Fibroblast of lung (primary cell): ENCODE measurements around the gene HECTD1. TPM values are rescaled to one million over a fixed set of nuclear protein-coding genes. Genes with fewer than 3 reads are reported as not detected.

Source experiments
- DNase-seq, 2 donors: peaks; one replicate each; pipeline versions ENCODE4 v3.0.0 to v3.0.0-alpha.2; 2010; ENCODE audit warnings: low read depth in 2 of 2
- H2AFZ ChIP-seq: 2 replicates; pipeline ENCODE4 v1.5.1; 2012; ENCODE audit warnings: low read length, control low read depth, inconsistent platforms
- H3K27ac ChIP-seq: 2 replicates; pipeline ENCODE4 v1.5.1; 2011; ENCODE audit warnings: low read length, control low read depth; ENCODE audit not compliant: insufficient read depth
- H3K27me3 ChIP-seq: 2 replicates; pipeline ENCODE4 v1.5.1; 2011; ENCODE audit warnings: mild to moderate bottlenecking, low read length; ENCODE audit not compliant: control insufficient read depth, insufficient read depth
- H3K36me3 ChIP-seq: 2 replicates; pipeline ENCODE4 v1.5.1; 2011; ENCODE audit warnings: low read length; ENCODE audit not compliant: control insufficient read depth, insufficient read depth
- H3K4me1 ChIP-seq: 2 replicates; pipeline ENCODE4 v1.5.1; 2011; ENCODE audit warnings: low read length; ENCODE audit not compliant: control insufficient read depth, insufficient read depth; ENCODE audit errors: extremely low read depth
- H3K4me2 ChIP-seq: 2 replicates; pipeline ENCODE4 v1.5.1; 2011; ENCODE audit warnings: low read length, control low read depth; ENCODE audit not compliant: insufficient read depth; ENCODE audit errors: extremely low read depth
- H3K4me3 ChIP-seq, 4 experiments: fragments of 200-600 bp in 1 of 4; sonication (generic) in 1 of 4; replicated peaks in 1 of 4; 2 replicates each; pipeline ENCODE4 v1.5.1; 2011 to 2016; ENCODE audit warnings: low read length in 4 of 4, low read depth in 3 of 4, mild to moderate bottlenecking in 3 of 4, control low read depth in 2 of 4, inconsistent platforms in 1 of 4, mixed read lengths in 1 of 4; ENCODE audit not compliant: insufficient read depth in 1 of 4; ENCODE audit errors: control extremely low read depth in 1 of 4
- H3K79me2 ChIP-seq: 2 replicates; pipeline ENCODE4 v1.5.1; 2012; ENCODE audit warnings: mild to moderate bottlenecking, low read length, inconsistent platforms; ENCODE audit not compliant: control insufficient read depth, insufficient read depth
- H3K9ac ChIP-seq: 2 replicates; pipeline ENCODE4 v1.5.1; 2011; ENCODE audit warnings: mild to moderate bottlenecking, low read length, control low read depth; ENCODE audit not compliant: insufficient read depth
- H3K9me3 ChIP-seq: 2 replicates; pipeline ENCODE4 v1.5.1; 2012; ENCODE audit warnings: low read depth, low read length; ENCODE audit not compliant: control insufficient read depth, insufficient read depth
- H4K20me1 ChIP-seq: 2 replicates; pipeline ENCODE4 v1.5.1; 2011; ENCODE audit warnings: low read length; ENCODE audit not compliant: control insufficient read depth, insufficient read depth; ENCODE audit errors: extremely low read depth
- EZH2 ChIP-seq: IDR thresholded peaks from 2 replicates; pipeline ENCODE4 v1.5.1; 2012; ENCODE audit warnings: low read length, control low read depth, mild to moderate bottlenecking; ENCODE audit errors: missing control alignments
- polyA plus RNA-seq, 2 donors: library from polyadenylated mRNA; depleted of rRNA in 1 of 2; stranded (reverse) in 1 of 2; unstranded in 1 of 2; fragments of >200 nt; gene quantifications; 2 replicates each; pipeline ENCODE4 v1.2.1, GENCODE V29; 2011 to 2012; ENCODE audit warnings: missing spikeins in 1 of 2
- total RNA-seq: library from RNA; depleted of rRNA; stranded (reverse); fragments of >200 nt; gene quantifications from 2 replicates; pipeline ENCODE4 v1.2.1, GENCODE V29; 2014
- TF ChIP-seq, protein P1 (sequence below), 2 donors: IDR thresholded peaks in 1 of 2; conservative IDR thresholded peaks in 1 of 2; 1 replicate in 1 of 2; 2 replicates in 1 of 2; pipeline ENCODE4 v1.5.1; 2011 to 2012; ENCODE audit warnings: low read length in 2 of 2, control low read depth in 1 of 2, inconsistent platforms in 1 of 2, low read depth in 1 of 2, mild to moderate bottlenecking in 1 of 2

The HECTD1 gene
- total and polyA plus RNA-seq, 2 donors (not counting 1 experiment from before 2014, with no cell fraction given), result 135 to 534 TPM

DNA sequence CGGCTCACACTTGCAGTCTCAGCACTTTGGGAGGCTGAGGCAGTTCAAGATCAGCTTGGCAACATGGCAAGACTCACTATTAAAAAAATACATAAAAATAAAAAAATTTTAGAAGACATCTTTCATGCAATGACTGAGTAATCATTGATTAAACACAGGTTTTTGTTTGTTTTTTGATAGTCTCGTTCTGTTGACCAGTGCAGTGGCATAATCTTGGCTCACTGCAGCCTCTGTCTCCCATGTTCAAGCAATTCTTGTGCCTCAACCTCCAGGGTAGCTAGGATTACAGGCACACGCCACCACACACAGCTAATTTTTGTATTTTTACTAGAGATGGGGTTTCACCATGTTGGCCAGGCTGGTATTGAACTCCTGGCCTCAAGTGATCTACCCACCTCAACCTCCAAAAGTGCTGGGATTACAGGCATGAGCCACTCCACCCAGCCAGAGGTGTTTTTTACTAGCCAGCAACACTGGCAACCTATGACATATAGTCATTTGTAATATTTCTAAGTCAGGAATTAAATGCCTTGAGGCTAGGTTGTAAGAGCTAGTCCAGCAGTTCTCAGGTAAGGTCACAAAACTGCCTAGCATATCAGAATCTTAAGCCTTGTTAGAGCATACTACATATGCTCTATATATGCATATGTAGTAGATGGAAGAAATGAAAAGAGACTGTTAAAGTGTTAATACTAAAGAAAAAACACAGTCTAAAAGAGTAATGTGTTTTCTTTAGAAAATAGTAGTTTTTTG, 27.1 kb downstream of the HECTD1 start:
- no peaks in the 10 kb centered on the region for H3K27me3 ChIP-seq
- DNase-seq, result no peak
- TF ChIP-seq, protein P1, sequence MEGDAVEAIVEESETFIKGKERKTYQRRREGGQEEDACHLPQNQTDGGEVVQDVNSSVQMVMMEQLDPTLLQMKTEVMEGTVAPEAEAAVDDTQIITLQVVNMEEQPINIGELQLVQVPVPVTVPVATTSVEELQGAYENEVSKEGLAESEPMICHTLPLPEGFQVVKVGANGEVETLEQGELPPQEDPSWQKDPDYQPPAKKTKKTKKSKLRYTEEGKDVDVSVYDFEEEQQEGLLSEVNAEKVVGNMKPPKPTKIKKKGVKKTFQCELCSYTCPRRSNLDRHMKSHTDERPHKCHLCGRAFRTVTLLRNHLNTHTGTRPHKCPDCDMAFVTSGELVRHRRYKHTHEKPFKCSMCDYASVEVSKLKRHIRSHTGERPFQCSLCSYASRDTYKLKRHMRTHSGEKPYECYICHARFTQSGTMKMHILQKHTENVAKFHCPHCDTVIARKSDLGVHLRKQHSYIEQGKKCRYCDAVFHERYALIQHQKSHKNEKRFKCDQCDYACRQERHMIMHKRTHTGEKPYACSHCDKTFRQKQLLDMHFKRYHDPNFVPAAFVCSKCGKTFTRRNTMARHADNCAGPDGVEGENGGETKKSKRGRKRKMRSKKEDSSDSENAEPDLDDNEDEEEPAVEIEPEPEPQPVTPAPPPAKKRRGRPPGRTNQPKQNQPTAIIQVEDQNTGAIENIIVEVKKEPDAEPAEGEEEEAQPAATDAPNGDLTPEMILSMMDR (conservative IDR thresholded peaks at IDR 0.05 in 1 of 2, IDR thresholded peaks at IDR 0.05 in 1 of 2; ENCODE audit: low read depth in 1 of 2, low read length in 2 of 2), result no peak
- no peak for TF ChIP-seq EZH2
- H3K9me3 ChIP-seq, result no peaks in the 10 kb centered on the region
- H2AFZ ChIP-seq, result no peak overlapping the region
- no peak overlapping the region for H3K27ac ChIP-seq
- H3K4me2 ChIP-seq, result no peak overlapping the region
- H3K4me1 ChIP-seq, result no peaks in the 10 kb centered on the region
- H3K36me3 ChIP-seq, result peaks cover 2% of the 10 kb centered on the region
- no peak overlapping the region for H3K9ac ChIP-seq
- H4K20me1 ChIP-seq, result peaks cover 1% of the 10 kb centered on the region
- H3K4me3 ChIP-seq, result no peak overlapping the region
- peaks cover 15% of the 10 kb centered on the region for H3K79me2 ChIP-seq

DNA sequence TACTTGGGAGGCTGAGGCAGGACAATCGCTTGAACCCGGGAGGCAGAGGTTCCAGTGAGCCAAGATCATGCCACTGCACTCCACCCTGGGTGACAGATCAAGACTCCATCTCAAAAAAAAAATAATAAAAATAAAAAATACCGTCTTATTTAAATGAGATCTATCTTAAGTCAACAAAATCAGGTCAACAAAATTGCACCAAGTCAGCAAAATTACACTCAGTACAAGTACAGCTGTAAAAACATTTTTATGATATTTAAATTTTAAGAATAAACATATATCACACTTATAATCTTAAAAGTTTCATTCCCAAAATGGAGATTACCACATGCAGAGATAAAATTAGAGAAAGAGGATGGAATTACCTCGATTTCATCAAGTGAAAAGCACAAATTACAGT, 33.2 kb downstream of the HECTD1 start:
- Histone ChIP-seq H3K9me3 (no peaks in the 10 kb centered on the region), H3K36me3 (peaks cover 2% of the 10 kb centered on the region), H3K27me3 (no peaks in the 10 kb centered on the region), H3K9ac (no peak overlapping the region), H4K20me1 (no peaks in the 10 kb centered on the region), H3K4me1 (peaks cover 2% of the 10 kb centered on the region), H3K27ac (no peak overlapping the region), H2AFZ (no peak overlapping the region), H3K4me2 (no peak overlapping the region), H3K79me2 (peaks cover 2% of the 10 kb centered on the region), H3K4me3 (no peak overlapping the region)
- no peak for TF ChIP-seq EZH2
- TF ChIP-seq, protein P1 (conservative IDR thresholded peaks at IDR 0.05 in 1 of 2, IDR thresholded peaks at IDR 0.05 in 1 of 2; ENCODE audit: low read depth in 1 of 2, low read length in 2 of 2), result no peak
- DNase-seq, result no peak

DNA sequence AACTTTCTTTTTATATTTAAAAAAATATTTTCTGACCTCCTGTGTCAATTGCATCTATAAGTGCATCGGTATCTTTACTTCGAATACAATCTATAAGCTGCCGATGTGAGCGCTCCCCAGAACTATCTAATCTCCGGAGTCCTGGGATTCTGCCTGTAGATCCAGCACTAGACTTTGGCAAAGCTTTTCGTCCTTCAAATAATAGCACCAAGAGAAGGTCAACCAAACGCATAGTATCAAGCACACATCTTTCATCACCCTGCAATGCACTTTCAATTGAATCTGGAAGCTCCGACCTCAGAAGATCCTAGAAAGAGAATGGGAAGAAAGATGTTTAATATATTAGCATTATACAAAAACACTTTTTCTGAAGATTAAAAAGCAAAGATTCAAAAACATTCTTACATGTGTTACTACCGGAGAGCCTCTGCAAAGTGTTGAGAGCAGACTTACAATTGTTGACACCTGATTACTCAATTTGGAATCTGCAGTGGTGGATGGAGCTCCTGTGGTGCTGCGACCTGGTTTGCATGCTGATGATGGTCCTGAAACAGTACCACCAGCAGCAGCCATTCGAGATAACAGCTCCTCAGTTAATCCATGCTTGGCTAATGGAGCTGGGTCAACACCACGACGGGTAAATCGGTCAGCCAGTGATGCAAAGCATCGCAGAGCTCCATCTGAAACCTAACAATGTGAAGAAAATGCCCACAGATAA, 34.3 kb downstream of the HECTD1 start:
- Histone ChIP-seq H4K20me1 (no peaks in the 10 kb centered on the region), H3K79me2 (peaks cover 2% of the 10 kb centered on the region), H3K4me2 (no peak overlapping the region), H2AFZ (no peak overlapping the region), H3K27me3 (no peaks in the 10 kb centered on the region), H3K36me3 (peaks cover 2% of the 10 kb centered on the region), H3K4me3 (no peak overlapping the region), H3K4me1 (peaks cover 2% of the 10 kb centered on the region), H3K9me3 (no peaks in the 10 kb centered on the region), H3K9ac (no peak overlapping the region), H3K27ac (no peak overlapping the region)
- TF ChIP-seq EZH2, result no peak
- TF ChIP-seq, protein P1 (conservative IDR thresholded peaks at IDR 0.05 in 1 of 2, IDR thresholded peaks at IDR 0.05 in 1 of 2; ENCODE audit: low read depth in 1 of 2, low read length in 2 of 2), result no peak
- DNase-seq, result no peak
